Effector CD4-positive, alpha-beta T cell (primary cell): ENCODE data around the gene PEX1.
"Not testable (repeated sequence)": the region's sequence is repeated elsewhere in the genome, so short reads cannot be mapped to it uniquely, and the experiment has no call there.

Source experiments
- DNase-seq: peaks from one replicate; pipeline ENCODE4 v3.0.0-alpha.2; 2020
- total RNA-seq: gene quantifications from one replicate; lab custom pipeline; 2026; lab: John Stamatoyannopoulos, UW

Gene PEX1
- total RNA-seq, result 74.5 reads per million, percentile 77 among the genes with 10 or more reads in this experiment

DNA sequence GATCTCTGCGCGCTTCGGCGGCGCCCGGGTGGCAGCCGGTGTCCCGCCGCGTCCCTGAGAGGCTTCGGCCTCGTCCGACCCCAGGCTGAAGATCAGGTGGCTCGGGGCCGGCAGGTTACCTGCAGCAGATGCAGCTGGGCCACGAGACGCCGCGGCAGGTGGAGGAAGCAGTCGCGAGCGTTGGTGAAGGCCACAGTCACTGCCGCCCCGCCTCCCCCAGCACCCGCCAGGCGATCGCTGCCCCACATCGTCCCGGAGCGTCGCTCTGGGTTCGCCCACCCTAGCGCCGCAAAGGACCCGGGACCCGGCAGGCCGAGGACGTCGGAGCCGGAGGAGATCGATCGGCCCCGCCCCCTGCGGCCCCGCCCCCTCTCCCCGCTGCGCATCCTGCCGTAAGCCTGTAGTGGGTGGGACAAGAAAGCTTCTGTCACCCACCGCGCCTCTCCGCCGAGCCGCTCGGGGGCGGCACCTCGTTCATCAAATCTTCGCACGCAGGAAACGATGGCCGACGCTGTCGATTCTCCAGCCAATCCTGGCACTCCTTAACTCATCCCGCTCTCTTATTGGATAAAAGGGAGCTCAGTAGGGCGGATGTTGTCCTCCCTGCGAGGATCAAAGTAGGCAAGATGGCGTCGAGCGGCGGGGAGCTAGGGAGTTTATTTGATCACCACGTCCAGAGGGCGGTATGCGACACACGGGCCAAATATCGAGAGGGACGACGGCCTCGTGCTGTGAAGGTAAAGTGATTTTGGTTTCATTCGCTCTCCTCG, at the start of gene PEX1, which contains the start of gene RBM48:
PEX1 (minus strand) TSS at position 333 of the 770 bp plus-strand sequence; CDS start at position 248, 85 bp downstream.
RBM48 (plus strand) TSS at position 608 of the 770 bp plus-strand sequence; CDS start at position 627, 19 bp downstream.
- DNase-seq, result peak; percentile 91

DNA sequence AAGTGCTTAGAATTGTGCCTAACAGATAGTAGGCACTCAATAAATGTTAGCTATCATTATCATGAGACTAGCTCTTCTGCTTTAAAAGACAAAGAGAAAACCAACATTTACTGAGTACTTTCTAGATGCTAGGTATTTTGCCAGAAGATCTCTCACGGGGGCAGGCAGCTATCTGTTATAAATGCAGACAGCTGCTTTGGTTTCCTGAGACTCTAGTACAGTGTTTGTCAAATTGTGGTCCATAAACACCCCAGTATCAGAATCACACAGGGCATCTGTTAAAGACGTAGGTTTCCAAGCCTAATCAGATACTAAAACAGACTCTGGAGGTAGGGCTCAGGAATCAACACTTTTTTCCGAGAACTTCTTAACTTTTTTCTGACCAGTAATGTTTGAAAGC, 48.0 kb upstream of the PEX1 start:
- DNase-seq, result no peak

- no peak for DNase-seq
These were observed 40.8 kb upstream of the PEX1 start for GRCh38 chr7:92569137-92569536.

- no peak for DNase-seq
These were observed 39.1 kb upstream of the PEX1 start for GRCh38 chr7:92567460-92567859.

DNA sequence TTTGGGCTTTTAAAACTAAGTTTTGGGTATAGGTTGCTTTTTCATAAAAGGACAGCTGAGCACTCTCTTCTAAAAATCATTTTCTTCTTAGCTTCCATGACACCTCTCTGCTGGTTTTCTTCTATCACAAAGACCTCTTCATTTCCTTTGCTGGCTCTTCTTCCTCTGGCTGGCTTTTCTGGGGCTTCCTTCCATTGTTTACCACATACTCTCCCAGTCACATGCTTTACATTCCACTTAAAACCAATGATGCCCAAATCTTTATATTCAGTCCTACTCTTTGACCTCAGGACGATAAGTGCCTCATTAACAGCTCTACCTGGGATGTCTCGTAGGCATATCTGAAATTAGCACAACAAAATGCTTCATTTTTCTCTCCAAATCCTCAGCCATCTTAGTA, 35.0 kb upstream of the PEX1 start:
- DNase-seq, result no peak

DNA sequence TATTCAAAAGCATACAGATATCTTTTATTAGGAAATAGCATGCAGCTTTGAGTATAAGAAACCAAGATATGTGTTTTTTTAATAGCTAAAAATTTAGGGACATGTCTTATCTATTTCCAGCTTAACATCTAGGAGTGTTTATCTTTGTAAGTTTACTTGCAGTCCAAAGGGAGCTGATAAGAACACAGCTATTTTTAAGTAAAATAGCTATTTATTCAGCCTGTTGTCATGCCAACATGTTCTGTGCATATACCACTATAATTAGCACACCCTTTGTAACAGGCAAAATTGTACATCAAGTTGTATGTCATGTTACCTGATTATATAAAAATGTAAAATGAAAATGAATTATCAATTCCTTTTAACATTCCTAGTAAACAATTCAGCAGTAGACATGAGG, 32.3 kb upstream of the PEX1 start:
- no peak for DNase-seq

- DNase-seq, result no peak
These were observed 29.6 kb upstream of the PEX1 start for GRCh38 chr7:92557808-92558362.

DNA sequence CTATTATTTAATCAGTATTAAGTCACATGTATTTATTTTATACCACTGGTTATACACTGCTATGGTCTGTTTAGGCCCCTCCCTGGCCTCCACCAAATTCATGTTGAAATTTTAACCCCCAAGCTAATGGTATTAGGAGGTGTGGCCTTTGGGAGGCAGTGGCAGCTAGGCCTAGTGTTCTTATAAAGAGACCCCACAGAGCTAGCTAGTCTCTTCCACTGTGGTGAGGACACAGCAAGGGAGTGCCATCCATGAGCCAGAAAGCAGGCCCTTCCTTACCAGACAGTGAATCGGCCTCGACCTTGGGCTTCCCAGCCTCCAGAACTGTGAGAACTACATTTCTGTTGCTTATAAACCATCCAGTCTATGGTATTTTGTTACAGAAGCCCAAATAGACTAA, 28.9 kb upstream of the PEX1 start:
- DNase-seq, result no peak

DNA sequence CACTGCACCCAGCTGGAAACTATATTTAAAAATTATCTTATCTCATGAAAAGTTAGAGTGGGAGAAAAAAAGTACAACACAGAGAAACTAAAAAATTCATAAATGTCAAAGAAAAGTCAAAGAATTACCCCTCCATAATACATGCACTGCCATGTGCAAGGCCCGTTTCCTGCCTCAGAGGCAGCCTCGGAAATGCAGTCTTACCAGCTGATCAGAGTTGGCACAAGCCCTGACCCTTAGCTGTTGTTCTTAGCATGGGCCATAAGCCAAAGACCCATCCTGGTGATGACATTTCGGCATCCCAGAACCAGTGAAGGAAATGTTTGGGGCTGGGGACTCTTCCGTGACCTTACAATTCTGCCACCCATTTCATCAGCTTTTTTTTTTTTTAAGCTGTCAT, 21.9 kb upstream of the PEX1 start:
- DNase-seq, result no peak

DNA sequence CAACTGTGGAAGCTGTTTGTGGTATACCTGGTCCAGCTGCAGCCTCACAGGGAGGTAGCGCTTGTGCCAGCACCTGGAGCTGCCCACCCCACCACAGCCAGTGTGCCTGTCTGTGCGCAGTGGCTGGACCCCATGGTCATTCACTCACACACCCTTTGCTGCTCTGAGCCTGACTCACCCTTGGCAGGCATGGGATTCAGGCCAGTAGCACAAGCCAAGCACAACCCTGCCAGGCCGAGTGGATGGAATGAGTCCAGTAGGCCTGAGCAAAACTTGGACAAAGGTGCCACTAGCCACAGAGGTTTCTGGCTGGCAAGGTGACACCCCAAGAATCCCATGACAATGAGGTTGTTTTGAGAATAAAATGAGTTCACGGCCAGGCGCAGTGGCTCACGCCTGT, 19.3 kb upstream of the PEX1 start:
- DNase-seq, result no peak

DNA sequence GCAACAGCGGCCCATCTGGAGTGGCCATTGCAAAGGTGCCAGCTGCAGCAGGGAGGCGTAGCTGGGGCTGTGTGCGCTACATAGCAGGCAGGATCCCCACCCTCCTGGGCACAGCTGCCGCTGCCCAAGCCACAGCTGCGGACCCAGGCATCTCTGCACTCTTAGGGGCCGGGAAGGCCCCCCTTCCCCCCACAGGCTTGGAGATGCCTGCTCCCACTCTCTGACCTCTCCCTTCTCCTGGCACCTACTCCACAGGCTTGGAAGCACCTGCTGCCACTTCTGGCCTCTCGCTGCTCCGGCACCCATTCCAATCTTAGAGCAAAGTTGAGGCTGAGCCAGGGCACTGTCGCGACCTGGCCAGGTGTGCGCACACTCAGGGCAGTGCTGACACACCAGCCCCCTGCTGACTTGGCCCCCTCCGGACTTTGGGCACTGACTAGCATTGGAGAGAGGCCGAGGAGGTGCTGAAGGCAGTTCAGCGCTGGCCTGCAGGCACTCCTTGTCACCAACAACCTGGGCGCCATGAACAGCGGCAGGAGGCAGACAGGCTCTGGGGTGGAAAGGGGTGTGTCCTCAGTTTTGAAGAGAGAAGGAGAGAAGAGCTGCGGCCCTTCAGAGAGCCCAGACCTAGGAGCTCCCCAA, 18.7 kb upstream of the PEX1 start:
- DNase-seq, result no peak

GRCh38 chr7:92545116-92545515, 16.8 kb upstream of the PEX1 start:
- not testable (repeated sequence) for DNase-seq

GRCh38 chr7:92543542-92543941, 15.2 kb upstream of the PEX1 start:
- DNase-seq, result not testable (repeated sequence)

GRCh38 chr7:92534572-92534971, 6.3 kb upstream of the PEX1 start:
- no peak for DNase-seq

DNA sequence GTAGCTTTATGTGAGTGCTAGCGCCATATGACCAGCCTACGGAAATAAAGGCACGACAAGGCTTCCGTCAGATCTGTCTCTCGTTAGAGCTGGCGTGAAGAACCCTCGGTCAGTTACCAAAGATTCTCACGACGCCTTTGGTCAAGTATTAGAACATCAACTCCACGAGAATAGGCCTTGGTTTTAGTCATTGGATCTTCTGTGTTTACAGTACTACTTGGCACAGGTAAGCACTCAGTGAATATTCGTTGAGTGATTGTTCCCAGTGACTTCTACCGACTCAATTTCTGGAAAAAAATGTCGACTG, 591 bp upstream of the PEX1 start:
- no peak for DNase-seq

- DNase-seq, result peak; percentile 45
These were observed 776 bp downstream of the PEX1 start for GRCh38 chr7:92527300-92528187.

DNA sequence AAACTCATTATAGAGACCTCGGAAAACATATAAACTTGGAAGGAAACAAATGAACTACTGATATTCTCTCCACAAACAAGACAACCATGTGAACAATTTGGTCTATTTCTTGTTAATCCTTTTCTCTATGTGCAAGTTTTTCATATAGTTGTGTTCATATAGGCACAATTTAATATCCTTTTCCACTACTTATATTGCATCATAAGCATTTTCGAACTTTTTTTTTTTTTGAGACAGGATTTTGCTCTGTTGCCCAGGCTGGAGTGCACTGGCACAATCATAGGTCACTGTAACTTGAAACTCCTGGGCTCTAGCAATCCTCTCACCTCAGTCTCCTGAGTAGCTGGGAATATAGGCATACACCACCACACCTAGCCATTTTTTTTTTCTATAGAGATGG, 5.2 kb downstream of the PEX1 start:
- DNase-seq, result no peak

DNA sequence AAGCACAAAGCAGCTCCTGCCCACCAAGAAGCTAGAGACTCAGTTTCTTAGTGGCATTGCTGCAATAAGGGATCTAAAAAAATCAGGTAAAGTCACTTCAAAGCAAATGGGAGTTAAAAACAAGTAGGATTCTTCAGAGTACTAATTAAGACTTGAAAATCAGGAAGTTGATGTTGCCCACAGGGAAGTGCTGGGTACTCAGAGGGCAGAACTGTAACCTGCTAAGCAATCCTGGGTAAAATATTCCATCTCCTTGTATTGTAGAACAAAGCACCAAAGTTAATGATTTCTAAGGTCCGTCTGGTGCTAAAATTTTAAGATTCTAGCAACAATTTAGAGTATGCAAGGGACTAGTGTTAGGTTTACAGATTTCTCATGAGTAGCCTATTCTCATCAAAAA, 8.3 kb downstream of the PEX1 start:
- no peak for DNase-seq

- no peak for DNase-seq
These were observed 10.7 kb downstream of the PEX1 start for GRCh38 chr7:92517631-92518030.

DNA sequence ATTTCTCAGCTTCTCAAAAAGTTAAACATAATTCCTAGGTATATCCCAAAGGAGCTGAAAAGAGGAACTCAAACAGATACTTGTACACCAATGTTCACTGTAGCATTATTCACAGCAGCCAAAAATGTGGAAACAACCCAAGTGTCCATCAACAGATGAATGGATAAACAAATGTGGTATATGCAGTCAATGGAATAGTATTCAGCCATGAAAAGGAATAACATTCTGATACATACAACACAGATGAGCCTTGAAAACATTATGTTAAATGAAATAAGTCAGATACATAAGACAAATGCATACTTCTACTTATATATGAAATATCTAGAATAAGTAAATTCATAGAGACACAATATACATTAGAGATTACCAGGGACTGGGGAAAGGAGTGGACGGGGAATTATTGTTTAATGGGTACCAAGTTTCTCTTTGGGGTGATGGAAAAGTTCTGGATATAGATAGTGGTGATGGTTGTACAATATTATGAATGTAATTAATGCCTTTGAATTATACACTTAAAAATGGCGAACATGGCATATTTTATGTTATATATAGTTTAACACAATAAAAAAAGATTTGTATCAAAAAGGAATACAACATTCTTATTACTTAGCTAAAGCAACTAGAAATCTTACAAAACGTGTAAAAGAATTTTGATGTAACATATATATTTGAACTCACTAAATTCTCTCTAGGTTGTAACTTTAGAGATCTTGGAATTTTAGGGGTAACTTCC, 15.0 kb downstream of the PEX1 start:
- DNase-seq, result no peak

DNA sequence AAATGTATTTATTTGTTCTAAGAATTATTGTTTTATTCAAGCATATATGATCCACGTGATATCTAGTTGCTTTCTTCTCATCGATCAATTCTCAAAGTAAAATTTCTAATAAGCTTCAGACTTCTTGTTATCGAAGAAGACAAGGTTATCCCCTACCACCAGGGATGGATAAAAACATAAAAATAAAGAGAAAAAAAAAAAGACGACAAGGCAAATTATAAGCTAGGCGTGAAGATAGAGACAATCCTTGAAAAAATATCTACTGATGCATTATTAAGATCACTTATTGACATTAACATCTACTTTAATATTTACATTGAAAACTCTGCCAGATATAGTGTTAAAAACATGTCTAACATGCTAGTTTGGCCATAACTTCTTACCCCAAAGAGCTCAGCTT, 19.4 kb downstream of the PEX1 start:
- no peak for DNase-seq

- DNase-seq, result no peak
These were observed 22.0 kb downstream of the PEX1 start for GRCh38 chr7:92506363-92506762.
